Heart left ventricle (tissue), 13 donors: ENCODE results near the gene PARD3.

Experiments
- POLR2A ChIP-seq, 2 donors: fragments of 450-650 bp; IDR thresholded peaks; one replicate each; pipeline ENCODE4 v1.6.1; 2017; ENCODE audit warnings: antibody characterized with exemption in 2 of 2, mild to moderate bottlenecking in 2 of 2, moderate library complexity in 2 of 2
- TF ChIP-seq, protein P1 (sequence below), 12 donors: fragments of 200-600 bp; sonication (generic) in 4 of 12; IDR thresholded peaks; one replicate each; pipeline versions ENCODE4 v1.5.0 to v1.8.0; 2018 to 2022; ENCODE audit warnings: antibody characterized with exemption in 12 of 12, mild to moderate bottlenecking in 5 of 12
- donor health status: ischemic (EF 13 %, LVEDD 7.1; RV severe dilation, severe dysfunction).
- donor health status: DM: no; HTN: yes; CAD: no.
- donor health status: DM: no; HTN: no; CAD: no.
- donor health status: ischemic (EF 25% LVEDD 6.9; RV normal size, moderate dysfunction).
- donor health status: ischemic (EF 25% LVEDD 5.7; RV mildly dilated, moderate dysfunction).
- donor health status: ischemic (EF 35%, LVEDD 5.7; RV mildly dilated, moderate dysfunction).
- donor health status: nonischemic (EF 11% LVEDD 7.7; RV severe dilation, severe dysfunction).
- donor health status: DM: yes; HTN: yes; CAD: no.
- donor health status: PGD.
- donor health status: ischemic (EF 29% LVEDD 5.4; RV normal size, mild dysfunction).
- donor health status: nonischemic (EF 23%, LVEDD 6.1; RV moderate dilation, normal function).

DNA sequence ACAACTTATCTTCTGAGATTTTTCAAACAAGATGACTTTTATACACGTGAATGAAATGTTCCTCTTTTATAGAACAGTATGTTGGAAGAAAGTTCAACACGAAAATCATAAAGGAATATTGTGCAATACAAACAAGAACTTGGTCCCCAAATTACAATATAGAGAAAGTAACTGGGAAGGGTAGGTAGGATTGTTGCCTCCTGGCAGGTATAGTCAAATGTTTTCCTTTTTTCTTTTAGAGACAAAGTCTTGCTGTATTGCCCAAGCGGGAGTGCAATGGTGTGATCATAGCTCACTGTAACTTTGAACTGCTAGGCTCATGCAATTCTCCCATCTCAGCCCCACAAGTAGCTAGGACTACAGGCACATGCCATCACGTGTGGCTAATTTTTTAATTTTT lies 582.6 kb downstream of the PARD3 start:
- TF ChIP-seq, protein P1, sequence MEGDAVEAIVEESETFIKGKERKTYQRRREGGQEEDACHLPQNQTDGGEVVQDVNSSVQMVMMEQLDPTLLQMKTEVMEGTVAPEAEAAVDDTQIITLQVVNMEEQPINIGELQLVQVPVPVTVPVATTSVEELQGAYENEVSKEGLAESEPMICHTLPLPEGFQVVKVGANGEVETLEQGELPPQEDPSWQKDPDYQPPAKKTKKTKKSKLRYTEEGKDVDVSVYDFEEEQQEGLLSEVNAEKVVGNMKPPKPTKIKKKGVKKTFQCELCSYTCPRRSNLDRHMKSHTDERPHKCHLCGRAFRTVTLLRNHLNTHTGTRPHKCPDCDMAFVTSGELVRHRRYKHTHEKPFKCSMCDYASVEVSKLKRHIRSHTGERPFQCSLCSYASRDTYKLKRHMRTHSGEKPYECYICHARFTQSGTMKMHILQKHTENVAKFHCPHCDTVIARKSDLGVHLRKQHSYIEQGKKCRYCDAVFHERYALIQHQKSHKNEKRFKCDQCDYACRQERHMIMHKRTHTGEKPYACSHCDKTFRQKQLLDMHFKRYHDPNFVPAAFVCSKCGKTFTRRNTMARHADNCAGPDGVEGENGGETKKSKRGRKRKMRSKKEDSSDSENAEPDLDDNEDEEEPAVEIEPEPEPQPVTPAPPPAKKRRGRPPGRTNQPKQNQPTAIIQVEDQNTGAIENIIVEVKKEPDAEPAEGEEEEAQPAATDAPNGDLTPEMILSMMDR (IDR thresholded peaks at IDR 0.05): no peak
- TF ChIP-seq POLR2A (IDR thresholded peaks at IDR 0.05): no peak
